ENCODE results near the gene IL9R.
"Not testable (repeated sequence)": the region's sequence is repeated elsewhere in the genome, so short reads cannot be mapped to it uniquely, and the experiment has no call there.

Gene IL9R

DNA sequence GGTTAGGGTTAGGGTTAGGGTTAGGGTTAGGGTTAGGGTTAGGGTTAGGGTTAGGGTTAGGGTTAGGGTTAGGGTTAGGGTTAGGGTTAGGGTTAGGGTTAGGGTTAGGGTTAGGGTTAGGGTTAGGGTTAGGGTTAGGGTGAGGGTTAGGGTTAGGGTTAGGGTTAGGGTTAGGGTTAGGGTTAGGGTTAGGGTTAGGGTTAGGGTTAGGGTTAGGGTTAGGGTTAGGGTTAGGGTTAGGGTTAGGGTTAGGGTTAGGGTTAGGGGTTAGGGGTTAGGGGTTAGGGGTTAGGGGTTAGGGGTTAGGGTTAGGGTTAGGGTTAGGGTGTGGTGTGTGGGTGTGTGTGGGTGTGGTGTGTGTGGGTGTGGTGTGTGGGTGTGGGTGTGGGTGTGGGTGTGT, 33.0 kb downstream of the IL9R start:
- not testable (repeated sequence) for DNase-seq (ENCODE audit: low read depth)
